ENCODE results near the gene XYLB.

- TF ChIP-seq CTCF (IDR thresholded peaks at IDR 0.05) (no peak), EP300 (IDR thresholded peaks at IDR 0.05) (no peak), POLR2AphosphoS5 (IDR thresholded peaks at IDR 0.05) (no peak)
Observed at GRCh38 chr3:38308456-38308855, 38.1 kb upstream of the XYLB start.

Data from upper lobe of left lung (tissue), 4 donors.